ENCODE results near the gene TCF3. TPM values are rescaled to one million over a fixed set of nuclear protein-coding genes. Genes with fewer than 3 reads are reported as not detected.

Gene TCF3
- total RNA-seq, 5 donors from 2014 or later (not counting 1 experiment from before 2014, with no cell fraction given): 63.3 to 107 (median 94.6) TPM

DNA sequence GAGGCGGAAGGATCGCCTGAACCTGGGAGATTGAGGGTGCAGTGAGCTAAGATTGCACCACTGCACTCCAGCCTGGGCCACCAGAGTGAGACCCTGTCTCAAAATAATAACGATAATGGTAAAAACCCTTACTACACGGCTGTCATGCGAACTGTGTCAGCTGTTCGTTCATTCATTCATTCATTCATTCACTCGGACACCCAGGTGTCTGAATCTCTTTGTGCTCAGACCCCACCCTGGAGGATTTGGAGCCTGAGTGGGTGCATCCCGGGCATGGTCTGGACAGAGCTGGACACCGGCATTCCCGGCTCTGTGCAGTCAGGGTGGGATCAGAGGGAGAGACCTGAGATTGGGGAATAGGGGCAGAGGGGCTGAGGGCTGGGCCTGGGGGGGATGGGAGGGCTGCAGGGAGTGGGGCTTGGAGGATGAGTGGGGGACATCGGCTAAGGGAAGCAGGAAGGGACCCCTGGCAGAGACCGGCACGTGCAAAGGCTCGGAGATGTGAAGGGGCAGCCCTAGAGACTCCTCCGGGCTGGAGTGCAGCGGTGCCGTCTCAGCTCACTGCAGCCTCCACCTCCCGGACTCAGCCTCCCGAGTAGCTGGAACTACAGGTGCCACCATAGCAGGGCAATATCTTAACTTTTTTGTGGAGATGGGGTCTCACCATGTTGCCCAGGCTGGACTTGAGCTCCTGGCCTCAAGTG lies 31.6 kb upstream of the TCF3 start:
- POLR2A ChIA-PET: interaction anchor here in 1 of 2 donors (0.6 kb wide), 2 partner anchors 59 to 1886 kb away, joined by 3 to 4 read pairs; no protein-coding TSS in a partner anchor
- Mint-ChIP-seq H3K27ac (no peak overlapping the region), H3K36me3 (no peaks in the 10 kb centered on the region), H3K4me1 (no peaks in the 10 kb centered on the region), H3K9me3 (no peaks in the 10 kb centered on the region), H3K4me3 (no peak overlapping the region), H3K27me3 (peaks cover 15 to 51% of the 10 kb centered on the region in 2 donors)
- Histone ChIP-seq H3K27me3 (replicated peaks in 1 of 2; ENCODE audit: control insufficient read depth in 2 of 2, extremely low read depth in 1 of 2, insufficient read depth in 2 of 2, low read length in 1 of 2) (peaks cover 0 to 69% of the 10 kb centered on the region in 2 experiments), H3K36me3 (ENCODE audit: control insufficient read depth in 2 of 2, extremely low read depth in 1 of 2, insufficient read depth in 1 of 2, low read length in 1 of 2) (no peaks in the 10 kb centered on the region), H3K4me3 (ENCODE audit: control insufficient read depth in 1 of 2, extremely low read depth in 1 of 2, low read length in 1 of 2) (no peak overlapping the region), H3K27ac (ENCODE audit: low read length) (no peak overlapping the region), H3K9me3 (no peaks in the 10 kb centered on the region), H3K4me1 (ENCODE audit: control insufficient read depth in 1 of 2, extremely low read depth in 1 of 2, insufficient read depth in 2 of 2, low read length in 2 of 2) (peaks cover 0 to 2% of the 10 kb centered on the region in 2 experiments)
- DNase-seq (no peak), ATAC-seq (replicated peaks in 1 of 4) (no peak)
- CTCF ChIA-PET: no interaction called here
- WGBS (ENCODE audit: insufficient coverage): 81% methylated on average over 18 of the region's 19 CpGs

- no peak for ATAC-seq (replicated peaks in 1 of 4)
- no peak overlapping the region for H3K27ac ChIP-seq (ENCODE audit: low read length)
- no peaks in the 10 kb centered on the region for H3K9me3 Mint-ChIP-seq
- DNase-seq: no peak
- WGBS (ENCODE audit: insufficient coverage): 86% methylated on average over 4 of the region's 12 CpGs
- ChIA-PET POLR2A (no interaction called here), CTCF (interaction anchor here in 1 of 2 donors (0.5 kb wide), 1 partner anchor 820 kb away, joined by 3 read pairs; no protein-coding TSS in a partner anchor)
- H3K27me3 ChIP-seq (replicated peaks in 1 of 2; ENCODE audit: control insufficient read depth in 2 of 2, extremely low read depth in 1 of 2, insufficient read depth in 2 of 2, low read length in 1 of 2): peaks cover 2 to 72% of the 10 kb centered on the region in 2 experiments
- peaks cover 23 to 62% of the 10 kb centered on the region in 2 donors for H3K27me3 Mint-ChIP-seq
- H3K27ac Mint-ChIP-seq: no peak overlapping the region
- no peaks in the 10 kb centered on the region for H3K36me3 Mint-ChIP-seq
- H3K9me3 ChIP-seq: no peaks in the 10 kb centered on the region
- H3K4me3 Mint-ChIP-seq: no peak overlapping the region
- H3K36me3 ChIP-seq (ENCODE audit: control insufficient read depth in 2 of 2, extremely low read depth in 1 of 2, insufficient read depth in 1 of 2, low read length in 1 of 2): no peaks in the 10 kb centered on the region
- H3K4me1 ChIP-seq (ENCODE audit: control insufficient read depth in 1 of 2, extremely low read depth in 1 of 2, insufficient read depth in 2 of 2, low read length in 2 of 2): peaks cover 0 to 6% of the 10 kb centered on the region in 2 experiments
- no peak overlapping the region for H3K4me3 ChIP-seq (ENCODE audit: control insufficient read depth in 1 of 2, extremely low read depth in 1 of 2, low read length in 1 of 2)
- no peaks in the 10 kb centered on the region for H3K4me1 Mint-ChIP-seq
Observed at GRCh38 chr19:1680976-1681375, 28.6 kb upstream of the TCF3 start.

DNA sequence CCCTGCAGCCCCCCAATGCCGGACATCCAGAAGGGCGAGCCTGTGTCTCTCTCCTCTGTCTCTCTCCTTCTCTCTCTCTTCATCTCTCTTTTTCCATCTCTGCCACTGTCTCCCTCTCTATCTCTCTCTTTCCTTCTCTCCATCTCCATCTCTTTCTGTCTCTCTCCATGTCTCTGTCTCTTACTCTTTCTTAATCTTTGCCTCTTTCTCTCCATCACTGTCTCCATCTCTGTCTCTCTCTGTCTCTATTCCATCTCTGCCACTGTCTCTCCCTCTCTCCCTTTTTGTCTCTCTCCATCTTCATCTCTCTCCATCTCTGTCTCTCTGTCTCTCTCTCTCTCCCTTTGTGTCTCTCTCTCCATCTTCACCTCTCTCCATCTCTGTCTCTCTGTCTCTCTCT lies 25.7 kb upstream of the TCF3 start:
- H3K4me1 Mint-ChIP-seq: peaks cover 0 to 1% (median 0%) of the 10 kb centered on the region in 3 donors
- 78% methylated on average over 2 of the region's 2 CpGs for WGBS (ENCODE audit: insufficient coverage)
- Histone ChIP-seq H3K4me3 (ENCODE audit: control insufficient read depth in 1 of 2, extremely low read depth in 1 of 2, low read length in 1 of 2) (no peak overlapping the region), H3K9me3 (no peaks in the 10 kb centered on the region), H3K27me3 (replicated peaks in 1 of 2; ENCODE audit: control insufficient read depth in 2 of 2, extremely low read depth in 1 of 2, insufficient read depth in 2 of 2, low read length in 1 of 2) (peaks cover 2 to 83% of the 10 kb centered on the region in 2 experiments), H3K36me3 (ENCODE audit: control insufficient read depth in 2 of 2, extremely low read depth in 1 of 2, insufficient read depth in 1 of 2, low read length in 1 of 2) (no peaks in the 10 kb centered on the region), H3K27ac (ENCODE audit: low read length) (no peak overlapping the region), H3K4me1 (ENCODE audit: control insufficient read depth in 1 of 2, extremely low read depth in 1 of 2, insufficient read depth in 2 of 2, low read length in 2 of 2) (peaks cover 0 to 9% of the 10 kb centered on the region in 2 experiments)
- no peak overlapping the region for H3K27ac Mint-ChIP-seq
- H3K27me3 Mint-ChIP-seq: peaks cover 40 to 69% of the 10 kb centered on the region in 2 donors
- ChIA-PET CTCF (no interaction called here), POLR2A (no interaction called here)
- no peak overlapping the region for H3K4me3 Mint-ChIP-seq
- no peaks in the 10 kb centered on the region for H3K9me3 Mint-ChIP-seq
- no peak for ATAC-seq (replicated peaks in 1 of 4)
- H3K36me3 Mint-ChIP-seq: no peaks in the 10 kb centered on the region
- DNase-seq: no peak

DNA sequence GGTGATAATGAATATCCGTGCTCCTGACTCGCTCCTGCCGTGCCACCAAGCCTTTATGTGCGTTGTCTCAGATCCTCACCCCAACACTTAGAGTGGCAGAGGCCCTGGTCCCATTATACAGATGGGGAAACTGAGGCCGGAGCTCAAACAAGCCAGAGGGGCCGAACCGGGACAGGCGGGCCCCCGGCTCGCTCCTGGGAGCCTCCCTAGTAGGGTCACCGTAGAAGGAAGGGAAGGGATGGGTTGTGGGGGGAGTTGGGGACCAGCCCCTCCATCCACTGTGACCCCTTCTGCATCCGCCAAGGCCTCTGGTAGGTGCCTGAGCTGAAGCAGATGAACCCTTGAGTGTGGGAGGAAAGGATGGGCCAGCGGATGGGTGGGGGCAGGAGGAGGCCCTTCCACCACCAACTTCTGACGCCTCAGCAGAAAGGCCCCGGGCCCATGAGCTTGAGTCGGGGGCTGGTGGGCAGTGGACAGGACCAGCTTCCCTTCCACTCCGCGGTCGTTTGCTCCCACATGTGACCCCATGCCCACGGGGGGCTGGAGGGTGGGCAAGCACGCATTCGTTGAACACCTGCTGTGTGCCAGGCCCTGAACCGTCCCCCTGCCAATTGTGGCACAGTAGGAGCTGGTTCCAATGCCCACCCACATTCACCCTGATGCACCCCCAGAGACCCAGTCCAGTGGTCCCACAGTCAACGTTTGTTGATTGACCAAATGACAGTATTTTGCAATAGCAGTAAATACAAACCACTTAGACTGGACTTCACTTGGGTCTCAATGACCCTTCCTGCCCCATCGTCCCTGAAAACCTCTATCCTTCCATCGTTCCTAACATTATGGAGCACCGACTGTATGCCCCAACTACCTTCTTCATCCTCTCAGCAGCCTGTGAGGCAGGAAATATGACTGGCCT lies 24.2 kb upstream of the TCF3 start:
- no peak for DNase-seq
- WGBS (ENCODE audit: insufficient coverage): 65% methylated on average over 12 of the region's 27 CpGs
- ChIA-PET CTCF (no interaction called here), POLR2A (no interaction called here)
- peaks cover 0 to 4% (median under 1%) of the 10 kb centered on the region in 3 donors for H3K4me1 Mint-ChIP-seq
- ATAC-seq (replicated peaks in 1 of 4): no peak
- peaks cover 2 to 90% of the 10 kb centered on the region in 2 experiments for H3K27me3 ChIP-seq (replicated peaks in 1 of 2; ENCODE audit: control insufficient read depth in 2 of 2, extremely low read depth in 1 of 2, insufficient read depth in 2 of 2, low read length in 1 of 2)
- no peaks in the 10 kb centered on the region for H3K9me3 Mint-ChIP-seq
- no peaks in the 10 kb centered on the region for H3K9me3 ChIP-seq
- no peak overlapping the region for H3K27ac ChIP-seq (ENCODE audit: low read length)
- no peaks in the 10 kb centered on the region for H3K36me3 ChIP-seq (ENCODE audit: control insufficient read depth in 2 of 2, extremely low read depth in 1 of 2, insufficient read depth in 1 of 2, low read length in 1 of 2)
- peaks cover 38 to 65% of the 10 kb centered on the region in 2 donors for H3K27me3 Mint-ChIP-seq
- peak overlapping the region in 1 of 2 donors; percentile 31 for H3K27ac Mint-ChIP-seq
- H3K4me1 ChIP-seq (ENCODE audit: control insufficient read depth in 1 of 2, extremely low read depth in 1 of 2, insufficient read depth in 2 of 2, low read length in 2 of 2): peaks cover 0 to 21% of the 10 kb centered on the region in 2 experiments
- no peaks in the 10 kb centered on the region for H3K36me3 Mint-ChIP-seq
- H3K4me3 Mint-ChIP-seq: no peak overlapping the region
- no peak overlapping the region for H3K4me3 ChIP-seq (ENCODE audit: control insufficient read depth in 1 of 2, extremely low read depth in 1 of 2, low read length in 1 of 2)

- Histone ChIP-seq H3K4me1 (ENCODE audit: control insufficient read depth in 1 of 2, extremely low read depth in 1 of 2, insufficient read depth in 2 of 2, low read length in 2 of 2) (peaks cover 0 to 21% of the 10 kb centered on the region in 2 experiments), H3K36me3 (ENCODE audit: control insufficient read depth in 2 of 2, extremely low read depth in 1 of 2, insufficient read depth in 1 of 2, low read length in 1 of 2) (no peaks in the 10 kb centered on the region), H3K27ac (ENCODE audit: low read length) (no peak overlapping the region), H3K4me3 (ENCODE audit: control insufficient read depth in 1 of 2, extremely low read depth in 1 of 2, low read length in 1 of 2) (no peak overlapping the region), H3K9me3 (no peaks in the 10 kb centered on the region), H3K27me3 (replicated peaks in 1 of 2; ENCODE audit: control insufficient read depth in 2 of 2, extremely low read depth in 1 of 2, insufficient read depth in 2 of 2, low read length in 1 of 2) (peaks cover 2 to 90% of the 10 kb centered on the region in 2 experiments)
- H3K9me3 Mint-ChIP-seq: no peaks in the 10 kb centered on the region
- H3K27ac Mint-ChIP-seq: no peak overlapping the region
- no peak for ATAC-seq (replicated peaks in 1 of 4)
- no peak overlapping the region for H3K4me3 Mint-ChIP-seq
- H3K36me3 Mint-ChIP-seq: no peaks in the 10 kb centered on the region
- peaks cover 42 to 68% of the 10 kb centered on the region in 2 donors for H3K27me3 Mint-ChIP-seq
- WGBS (ENCODE audit: insufficient coverage): 17% methylated on average over 47 of the region's 62 CpGs
- DNase-seq: no peak
- peaks cover 0 to 8% (median 2%) of the 10 kb centered on the region in 3 donors for H3K4me1 Mint-ChIP-seq
- ChIA-PET CTCF (no interaction called here), POLR2A (no interaction called here)
Observed at GRCh38 chr19:1675633-1676350, 23.4 kb upstream of the TCF3 start.

DNA sequence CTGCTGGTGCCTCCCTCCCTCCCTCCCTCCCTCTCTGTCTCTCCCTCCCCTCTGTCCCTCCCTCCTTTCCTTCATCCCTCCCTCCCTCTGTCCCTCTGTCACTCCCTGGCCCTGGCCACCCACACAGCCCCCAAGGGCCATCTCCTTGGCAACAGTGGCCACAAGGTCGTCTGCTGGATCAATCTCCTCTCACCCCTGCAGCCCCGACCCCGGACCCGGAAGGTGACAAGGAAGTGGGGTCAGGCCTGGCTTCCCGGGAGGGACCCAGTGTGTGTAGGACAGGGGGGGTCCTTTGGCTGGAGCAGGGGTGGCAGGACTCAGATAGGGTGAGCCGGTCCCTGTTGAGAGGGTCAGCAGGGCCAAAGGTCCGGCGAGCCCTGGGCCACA lies 21.9 kb upstream of the TCF3 start:
- no peaks in the 10 kb centered on the region for H3K36me3 ChIP-seq (ENCODE audit: control insufficient read depth in 2 of 2, extremely low read depth in 1 of 2, insufficient read depth in 1 of 2, low read length in 1 of 2)
- DNase-seq (no peak), ATAC-seq (replicated peaks in 1 of 4) (no peak)
- no peaks in the 10 kb centered on the region for H3K9me3 Mint-ChIP-seq
- H3K27ac Mint-ChIP-seq: no peak overlapping the region
- H3K27me3 ChIP-seq (replicated peaks in 1 of 2; ENCODE audit: control insufficient read depth in 2 of 2, extremely low read depth in 1 of 2, insufficient read depth in 2 of 2, low read length in 1 of 2): peaks cover 2 to 94% of the 10 kb centered on the region in 2 experiments
- POLR2A ChIA-PET: no interaction called here
- H3K4me3 ChIP-seq (ENCODE audit: control insufficient read depth in 1 of 2, extremely low read depth in 1 of 2, low read length in 1 of 2): no peak overlapping the region
- no peaks in the 10 kb centered on the region for H3K9me3 ChIP-seq
- H3K36me3 Mint-ChIP-seq: no peaks in the 10 kb centered on the region
- H3K4me1 ChIP-seq (ENCODE audit: control insufficient read depth in 1 of 2, extremely low read depth in 1 of 2, insufficient read depth in 2 of 2, low read length in 2 of 2): peaks cover 0 to 22% of the 10 kb centered on the region in 2 experiments
- peaks cover 2 to 8% (median 3%) of the 10 kb centered on the region in 3 donors for H3K4me1 Mint-ChIP-seq
- H3K27me3 Mint-ChIP-seq: peaks cover 50 to 63% of the 10 kb centered on the region in 2 donors
- no peak overlapping the region for H3K27ac ChIP-seq (ENCODE audit: low read length)
- 58% methylated on average over 4 of the region's 8 CpGs for WGBS (ENCODE audit: insufficient coverage)
- H3K4me3 Mint-ChIP-seq: no peak overlapping the region
- CTCF ChIA-PET: no interaction called here
